Heart right ventricle (tissue), 16 donors: ENCODE data around the gene TP53RK. TPM values are rescaled to one million over a fixed set of nuclear protein-coding genes. Genes with fewer than 3 reads are reported as not detected.

Experiments used
- ATAC-seq, 8 donors: fragments of 200-7000 bp; cut with Tn5 transposase; one replicate each; pipeline ENCODE4 v1.9.1; 2020; ENCODE audit warnings: mild to moderate bottlenecking in 8 of 8, moderate library complexity in 8 of 8, moderate number of reproducible peaks in 1 of 8
- DNase-seq, 2 donors: peaks; one replicate each; pipeline ENCODE4 v3.0.0-alpha.2; 2020
- H3K27ac ChIP-seq, 10 donors: fragments of 200-600 bp; sonication (generic) in 2 of 10; one replicate each; pipeline versions ENCODE4 v1.5.0 to v1.8.0; 2020 to 2022; ENCODE audit warnings: mild to moderate bottlenecking in 3 of 10
- H3K27me3 ChIP-seq, 7 donors: fragments of 200-600 bp; one replicate each; pipeline ENCODE4 v1.8.0; 2021 to 2022; ENCODE audit warnings: mild to moderate bottlenecking in 2 of 7
- H3K36me3 ChIP-seq, 9 donors: fragments of 200-600 bp; sonication (generic) in 1 of 9; one replicate each; pipeline versions ENCODE4 v1.5.0 to v1.8.0; 2020 to 2022; ENCODE audit warnings: mild to moderate bottlenecking in 2 of 9
- H3K4me1 ChIP-seq, 9 donors: fragments of 200-600 bp; sonication (generic) in 1 of 9; one replicate each; pipeline versions ENCODE4 v1.5.0 to v1.8.0; 2020 to 2022; ENCODE audit warnings: mild to moderate bottlenecking in 4 of 9
- H3K4me3 ChIP-seq, 10 donors: fragments of 200-600 bp; sonication (generic) in 2 of 10; one replicate each; pipeline versions ENCODE4 v1.5.0 to v1.8.0; 2020 to 2022; ENCODE audit warnings: mild to moderate bottlenecking in 7 of 10, moderate library complexity in 2 of 10
- H3K9me3 ChIP-seq, 11 donors: fragments of 200-600 bp in 10 of 11; sonication (generic) in 2 of 11; one replicate each; pipeline versions ENCODE4 v1.5.0 to v1.8.0; 2013 to 2022; ENCODE audit warnings: mild to moderate bottlenecking in 2 of 11, control low read depth in 1 of 11, moderate library complexity in 1 of 11
- CTCF ChIP-seq, 9 donors: fragments of 200-600 bp; sonication (generic) in 2 of 9; IDR thresholded peaks; one replicate each; pipeline versions ENCODE4 v1.5.0 to v1.8.0; 2021 to 2022; ENCODE audit warnings: antibody characterized with exemption in 9 of 9, mild to moderate bottlenecking in 5 of 9, moderate library complexity in 1 of 9
- WGBS, 2 donors: extraction: QIAGEN DNeasy Blood & Tissue Kit; methylation state at CpG; one replicate each; pipeline ENCODE4 v1.1.7; 2013; ENCODE audit warnings: inconsistent platforms in 1 of 2; 5-methylcytosine and 5-hydroxymethylcytosine counted together
- intact Hi-C, 10 donors: fragments of 100-400 bp; cut with DNase I; formaldehyde crosslinking; loops; one replicate each; pipeline versions ENCODE4 v1.11.1 to v1.14.2; 2022
- polyA plus RNA-seq, 2 donors: library from polyadenylated mRNA; stranded (reverse); fragments of 200-250 nt; gene quantifications; one replicate each; pipeline ENCODE4 v1.2.3, GENCODE V29; 2013
- total RNA-seq, 10 donors: library from RNA; stranded (reverse); fragmentation: NEBNext Ultra II Directional in 3 of 10; extraction: Animal tissue kit (Norgen Biotek cat#: 25700) in 3 of 10; gene quantifications; one replicate each; pipeline versions ENCODE4 v1.2.1 to v1.2.4, GENCODE V29; 2021 to 2023
- donor health status: Arrhythmogenic right ventricular cardiomyopathy.
- donor health status: ischemic (EF 13 %, LVEDD 7.1; RV severe dilation, severe dysfunction).
- donor health status: healthy with polysubstance abuse.
- donor health status: DM: no; HTN: yes; CAD: no.
- donor health status: DM: no; HTN: no; CAD: no.
- donor health status: ischemic (EF 25% LVEDD 6.9; RV normal size, moderate dysfunction).
- donor health status: ischemic (EF 25% LVEDD 5.7; RV mildly dilated, moderate dysfunction).
- donor health status: healthy.
- donor health status: DM: yes; HTN: yes; CAD: no.
- donor health status: Ischemic cardiomyopathy.
- donor health status: ischemic (EF 35%, LVEDD 5.7; RV mildly dilated, moderate dysfunction).
- donor health status: nonischemic (EF 11% LVEDD 7.7; RV severe dilation, severe dysfunction).
- donor health status: DM: yes; HTN: yes; CAD: no.
- donor health status: PGD.
- donor health status: ischemic (EF 29% LVEDD 5.4; RV normal size, mild dysfunction).
- donor health status: nonischemic (EF 23%, LVEDD 6.1; RV moderate dilation, normal function).

TP53RK gene
- total and polyA plus RNA-seq, 12 donors = 3.5 to 7.8 (median 6.4) TPM

GRCh38 chr20:46725186-46726165 is 36.2 kb upstream of the TP53RK start:
- WGBS, 2 donors = 96% methylated on average over 27 of the region's 27 CpGs
- ATAC-seq = no peak
- Histone ChIP-seq H3K4me1 (no peaks in the 10 kb centered on the region), H3K9me3 (peaks cover 0 to 19% (median 8%) of the 10 kb centered on the region in 11 donors), H3K36me3 (peaks cover 0 to 19% (median 0%) of the 10 kb centered on the region in 9 donors), H3K27ac (no peak overlapping the region), H3K27me3 (no peaks in the 10 kb centered on the region), H3K4me3 (no peak overlapping the region)
- DNase-seq = no peak
- intact Hi-C loops = no loop called here
- no peak for TF ChIP-seq CTCF (IDR thresholded peaks at IDR 0.05)

GRCh38 chr20:46724343-46724959 is 35.2 kb upstream of the TP53RK start:
- DNase-seq (no peak), ATAC-seq (no peak)
- WGBS, 2 donors = 75 to 84% methylated on average over 1 of the region's 1 CpG
- Histone ChIP-seq H3K27ac (no peak overlapping the region), H3K4me3 (no peak overlapping the region), H3K27me3 (no peaks in the 10 kb centered on the region), H3K4me1 (no peaks in the 10 kb centered on the region), H3K36me3 (peaks cover 0 to 16% (median 0%) of the 10 kb centered on the region in 9 donors), H3K9me3 (peaks cover 0 to 27% (median 11%) of the 10 kb centered on the region in 11 donors)
- intact Hi-C loops = no loop called here
- no peak for TF ChIP-seq CTCF (IDR thresholded peaks at IDR 0.05)

GRCh38 chr20:46723039-46723438 is 33.8 kb upstream of the TP53RK start:
- H3K27me3 ChIP-seq = no peaks in the 10 kb centered on the region
- H3K36me3 ChIP-seq = peaks cover 0 to 16% (median 0%) of the 10 kb centered on the region in 9 donors
- peaks cover 0 to 27% (median 11%) of the 10 kb centered on the region in 11 donors for H3K9me3 ChIP-seq
- no peak for ATAC-seq
- no peak for DNase-seq
- no peak overlapping the region for H3K27ac ChIP-seq
- intact Hi-C loops = no loop called here
- no peaks in the 10 kb centered on the region for H3K4me1 ChIP-seq
- WGBS, 2 donors = 98 to 100% methylated on average over 1 of the region's 1 CpG
- TF ChIP-seq CTCF (IDR thresholded peaks at IDR 0.05) = no peak
- no peak overlapping the region for H3K4me3 ChIP-seq

GRCh38 chr20:46722450-46722849 is 33.2 kb upstream of the TP53RK start:
- Histone ChIP-seq H3K4me3 (no peak overlapping the region), H3K27ac (no peak overlapping the region), H3K36me3 (peaks cover 0 to 12% (median 0%) of the 10 kb centered on the region in 9 donors), H3K9me3 (peaks cover 0 to 27% (median 11%) of the 10 kb centered on the region in 11 donors), H3K27me3 (no peaks in the 10 kb centered on the region), H3K4me1 (no peaks in the 10 kb centered on the region)
- no peak for TF ChIP-seq CTCF (IDR thresholded peaks at IDR 0.05)
- WGBS, 2 donors = 96 to 98% methylated on average over 2 of the region's 2 CpGs
- DNase-seq (no peak), ATAC-seq (no peak)
- intact Hi-C loops = no loop called here
